NCI-H1417 treated with DMSO at 0.1 percent for 48 hours (cell line): ENCODE results near the gene IFI6.

ENCODE experiments used
- DNase-seq: peaks from one replicate; lab custom pipeline; 2025; lab: John Stamatoyannopoulos, UW

Gene IFI6

GRCh38 chr1:27672750-27673112 lies 739 bp upstream of the IFI6 start:
- DNase-seq, result no peak

- no peak for DNase-seq
These were observed 2.1 kb downstream of the IFI6 start for GRCh38 chr1:27669876-27670275.

GRCh38 chr1:27668808-27669723 lies 2.9 kb downstream of the IFI6 start:
- DNase-seq, result peak; percentile 6

GRCh38 chr1:27668121-27668807 lies 3.7 kb downstream of the IFI6 start:
- no peak for DNase-seq

- DNase-seq, result no peak
These were observed 5.2 kb downstream of the IFI6 start for GRCh38 chr1:27666791-27667254.

- no peak for DNase-seq
These were observed 5.7 kb downstream of the IFI6 start for GRCh38 chr1:27666294-27666693.

- DNase-seq, result no peak
These were observed 6.9 kb downstream of the IFI6 start for GRCh38 chr1:27665016-27665651.

GRCh38 chr1:27664291-27664690 lies 7.7 kb downstream of the IFI6 start:
- no peak for DNase-seq

GRCh38 chr1:27662707-27663393 lies 9.1 kb downstream of the IFI6 start:
- DNase-seq, result peak; percentile 23

GRCh38 chr1:27662261-27662660 lies 9.7 kb downstream of the IFI6 start:
- DNase-seq, result no peak

- DNase-seq, result no peak
These were observed 10.4 kb downstream of the IFI6 start for GRCh38 chr1:27661412-27662075.

- DNase-seq, result no peak
These were observed 11.6 kb downstream of the IFI6 start for GRCh38 chr1:27660300-27660835.

GRCh38 chr1:27659497-27660299 lies 12.3 kb downstream of the IFI6 start:
- no peak for DNase-seq

- no peak for DNase-seq
These were observed 13.0 kb downstream of the IFI6 start for GRCh38 chr1:27658951-27659496.

- no peak for DNase-seq
These were observed 15.7 kb downstream of the IFI6 start for GRCh38 chr1:27656157-27656893.

- DNase-seq, result no peak
These were observed 16.6 kb downstream of the IFI6 start for GRCh38 chr1:27655151-27655937.

GRCh38 chr1:27652111-27652864 lies 19.7 kb downstream of the IFI6 start:
- no peak for DNase-seq
